Keratinocyte (primary cell): ENCODE data around the gene SLC9A7. TPM values are rescaled to one million over a fixed set of nuclear protein-coding genes. Genes with fewer than 3 reads are reported as not detected.

Experiments
- DNase-seq: peaks from one replicate; pipeline ENCODE4 v3.0.0-alpha.2; 2011; ENCODE audit warnings: low read depth, missing footprints, low spot score
- FAIRE-seq: peaks from 2 replicates; lab custom pipeline; 2011; peaks lifted over from hg19 to GRCh38; lab: Jason Lieb, UNC
- H2AFZ ChIP-seq: 2 replicates; pipeline ENCODE4 v1.6.0; 2012; ENCODE audit warnings: low read length, control low read depth, inconsistent platforms; ENCODE audit not compliant: control insufficient read depth
- H3K27ac ChIP-seq: 2 replicates; pipeline ENCODE4 v1.5.1; 2011; ENCODE audit warnings: low read length; ENCODE audit not compliant: control insufficient read depth, insufficient read depth
- H3K27me3 ChIP-seq: 3 replicates; pipeline ENCODE4 v1.6.0; 2011; ENCODE audit warnings: low read length; ENCODE audit not compliant: control insufficient read depth, insufficient read depth; ENCODE audit errors: extremely low read depth
- H3K36me3 ChIP-seq, 2 experiments: 2 replicates in 1 of 2; 3 replicates in 1 of 2; pipeline ENCODE4 v1.5.1; 2011; ENCODE audit warnings: low read length in 2 of 2, mild to moderate bottlenecking in 1 of 2; ENCODE audit not compliant: control insufficient read depth in 2 of 2, insufficient read depth in 2 of 2; ENCODE audit errors: extremely low read depth in 1 of 2
- H3K4me1 ChIP-seq: 3 replicates; pipeline ENCODE4 v1.5.1; 2011; ENCODE audit warnings: low read length; ENCODE audit not compliant: control insufficient read depth, insufficient read depth; ENCODE audit errors: extremely low read depth
- H3K4me2 ChIP-seq: 3 replicates; pipeline ENCODE4 v1.6.0; 2011; ENCODE audit warnings: low read depth, low read length; ENCODE audit not compliant: control insufficient read depth, insufficient read depth; ENCODE audit errors: extremely low read depth
- H3K4me3 ChIP-seq, 3 experiments: fragments of 200-600 bp in 1 of 3; sonication (generic) in 1 of 3; 2 replicates in 2 of 3; 3 replicates in 1 of 3; pipeline ENCODE4 v1.5.1; 2011 to 2016; ENCODE audit warnings: low read length in 3 of 3, mild to moderate bottlenecking in 3 of 3, control low read depth in 2 of 3, inconsistent platforms in 1 of 3, low read depth in 1 of 3, mixed read lengths in 1 of 3, mixed run types in 1 of 3, moderate library complexity in 1 of 3; ENCODE audit not compliant: control insufficient read depth in 2 of 3, insufficient read depth in 2 of 3; ENCODE audit errors: extremely low read depth in 1 of 3
- H3K79me2 ChIP-seq: 2 replicates; pipeline ENCODE4 v1.6.0; 2012; ENCODE audit warnings: low read length; ENCODE audit not compliant: control insufficient read depth, insufficient read depth
- H3K9ac ChIP-seq: 3 replicates; pipeline ENCODE4 v1.6.0; 2011; ENCODE audit warnings: low read length; ENCODE audit not compliant: control insufficient read depth, insufficient read depth; ENCODE audit errors: extremely low read depth
- H3K9me1 ChIP-seq: 3 replicates; pipeline ENCODE4 v1.6.0; 2011; ENCODE audit warnings: low read length; ENCODE audit not compliant: control insufficient read depth, insufficient read depth; ENCODE audit errors: extremely low read depth
- H3K9me3 ChIP-seq: 2 replicates; pipeline ENCODE4 v1.5.1; 2012; ENCODE audit warnings: low read depth, low read length; ENCODE audit not compliant: control insufficient read depth
- H4K20me1 ChIP-seq: 3 replicates; pipeline ENCODE4 v1.6.0; 2011; ENCODE audit warnings: low read length; ENCODE audit not compliant: control insufficient read depth, insufficient read depth; ENCODE audit errors: extremely low read depth
- EZH2 ChIP-seq: IDR thresholded peaks from one replicate; pipeline ENCODE4 v1.6.1; 2012; ENCODE audit warnings: inconsistent platforms, mild to moderate bottlenecking, low read length, moderate library complexity
- dilution Hi-C: fragments of 300-500 bp; cut with MboI; formaldehyde crosslinking; loops from one replicate; pipeline ENCODE4 v1.7.0; 2020; ENCODE audit warnings: low sequenced_read_pairs; ENCODE audit not compliant: extremely low pct_ligation_motif_present
- polyA plus RNA-seq, 5 experiments: library from polyadenylated mRNA; depleted of rRNA in 3 of 5; stranded (reverse) in 3 of 5; stranded (forward) in 1 of 5; unstranded in 1 of 5; fragments of >200 nt; gene quantifications; 1 replicate in 1 of 5; 2 replicates in 3 of 5; 3 replicates in 1 of 5; pipeline versions ENCODE4 v1.2.1 to v1.2.3, GENCODE V29; 2011 to 2012; ENCODE audit warnings: missing spikeins in 2 of 5, low read depth in 1 of 5, low replicate concordance in 1 of 5
- TF ChIP-seq, protein P1 (sequence below), 3 experiments: IDR thresholded peaks in 1 of 3; conservative IDR thresholded peaks in 1 of 3; optimal IDR thresholded peaks in 1 of 3; 2 replicates in 2 of 3; 3 replicates in 1 of 3; pipeline versions ENCODE3 to v1.5.1; 2011; ENCODE audit warnings: low read length in 3 of 3, mild to moderate bottlenecking in 3 of 3, moderate library complexity in 2 of 3, control low read depth in 1 of 3, inconsistent platforms in 1 of 3; ENCODE audit not compliant: insufficient read depth in 2 of 3; ENCODE audit errors: extremely low read depth in 1 of 3

Gene SLC9A7
- polyA plus RNA-seq, 1 donor (not counting 4 experiments of a cell fraction or from before 2014, with no cell fraction given): 8.1 TPM

DNA sequence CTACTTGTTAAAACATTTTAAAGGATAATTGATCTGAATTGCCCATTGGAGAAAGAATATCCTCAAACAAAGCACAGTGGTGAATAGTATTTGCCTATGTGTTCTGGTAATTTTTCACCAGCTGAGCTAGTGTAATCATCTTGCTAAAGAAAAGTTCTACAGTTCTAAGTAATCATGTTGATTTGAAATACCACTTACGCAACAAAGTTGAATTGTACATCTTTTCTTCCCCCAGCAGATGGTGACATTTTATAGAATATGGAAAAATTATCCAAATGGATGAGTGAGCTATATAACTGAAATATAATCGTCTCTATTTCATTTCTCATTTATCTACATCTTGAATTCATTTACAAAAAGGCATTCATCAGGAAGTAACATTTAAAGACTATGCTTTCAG is 204.0 kb downstream of the SLC9A7 start:
- no peak for TF ChIP-seq EZH2
- TF ChIP-seq, protein P1, sequence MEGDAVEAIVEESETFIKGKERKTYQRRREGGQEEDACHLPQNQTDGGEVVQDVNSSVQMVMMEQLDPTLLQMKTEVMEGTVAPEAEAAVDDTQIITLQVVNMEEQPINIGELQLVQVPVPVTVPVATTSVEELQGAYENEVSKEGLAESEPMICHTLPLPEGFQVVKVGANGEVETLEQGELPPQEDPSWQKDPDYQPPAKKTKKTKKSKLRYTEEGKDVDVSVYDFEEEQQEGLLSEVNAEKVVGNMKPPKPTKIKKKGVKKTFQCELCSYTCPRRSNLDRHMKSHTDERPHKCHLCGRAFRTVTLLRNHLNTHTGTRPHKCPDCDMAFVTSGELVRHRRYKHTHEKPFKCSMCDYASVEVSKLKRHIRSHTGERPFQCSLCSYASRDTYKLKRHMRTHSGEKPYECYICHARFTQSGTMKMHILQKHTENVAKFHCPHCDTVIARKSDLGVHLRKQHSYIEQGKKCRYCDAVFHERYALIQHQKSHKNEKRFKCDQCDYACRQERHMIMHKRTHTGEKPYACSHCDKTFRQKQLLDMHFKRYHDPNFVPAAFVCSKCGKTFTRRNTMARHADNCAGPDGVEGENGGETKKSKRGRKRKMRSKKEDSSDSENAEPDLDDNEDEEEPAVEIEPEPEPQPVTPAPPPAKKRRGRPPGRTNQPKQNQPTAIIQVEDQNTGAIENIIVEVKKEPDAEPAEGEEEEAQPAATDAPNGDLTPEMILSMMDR (optimal IDR thresholded peaks at IDR 0.05 in 1 of 3, IDR thresholded peaks at IDR 0.05 in 1 of 3, conservative IDR thresholded peaks at IDR 0.05 in 1 of 3; ENCODE audit: extremely low read depth in 1 of 3, insufficient read depth in 2 of 3, low read length in 3 of 3): no peak
- Histone ChIP-seq H3K9me1 (no peaks in the 10 kb centered on the region), H3K4me1 (no peaks in the 10 kb centered on the region), H4K20me1 (no peaks in the 10 kb centered on the region), H3K27me3 (no peaks in the 10 kb centered on the region), H3K79me2 (no peaks in the 10 kb centered on the region), H3K4me2 (no peak overlapping the region), H3K4me3 (no peak overlapping the region), H2AFZ (no peak overlapping the region), H3K36me3 (no peaks in the 10 kb centered on the region), H3K27ac (no peak overlapping the region), H3K9ac (no peak overlapping the region), H3K9me3 (no peaks in the 10 kb centered on the region)
- no peak for FAIRE-seq
- dilution Hi-C loops: no loop called here
- DNase-seq: no peak

DNA sequence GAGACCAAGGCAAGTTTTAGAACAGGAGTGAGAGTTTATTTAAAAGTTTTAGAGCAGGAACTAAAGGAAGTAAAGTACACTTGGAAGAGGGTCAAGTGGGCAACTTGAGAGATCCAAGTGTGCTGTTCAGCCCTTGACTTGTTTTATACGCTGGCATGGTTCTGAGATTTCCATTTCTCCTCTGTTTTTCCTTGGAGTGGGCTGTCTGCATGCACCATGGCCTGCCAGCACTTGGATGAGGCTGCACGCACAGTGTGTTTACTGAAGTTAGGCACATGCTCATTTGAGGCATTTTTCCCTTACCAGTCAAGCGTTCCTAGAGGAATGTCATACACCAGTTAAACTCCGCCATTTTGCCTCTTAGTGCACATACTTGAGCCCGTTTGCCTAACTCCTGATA is 205.0 kb downstream of the SLC9A7 start:
- dilution Hi-C loops: no loop called here
- H3K9me1 ChIP-seq: no peaks in the 10 kb centered on the region
- H3K9me3 ChIP-seq: no peaks in the 10 kb centered on the region
- no peaks in the 10 kb centered on the region for H3K4me1 ChIP-seq
- no peak overlapping the region for H3K27ac ChIP-seq
- H4K20me1 ChIP-seq: no peaks in the 10 kb centered on the region
- H3K27me3 ChIP-seq: no peaks in the 10 kb centered on the region
- no peak for TF ChIP-seq EZH2
- TF ChIP-seq, protein P1 (optimal IDR thresholded peaks at IDR 0.05 in 1 of 3, IDR thresholded peaks at IDR 0.05 in 1 of 3, conservative IDR thresholded peaks at IDR 0.05 in 1 of 3; ENCODE audit: extremely low read depth in 1 of 3, insufficient read depth in 2 of 3, low read length in 3 of 3): no peak
- no peak overlapping the region for H3K4me3 ChIP-seq
- H3K79me2 ChIP-seq: peaks cover 2% of the 10 kb centered on the region
- no peak overlapping the region for H3K9ac ChIP-seq
- no peak overlapping the region for H3K4me2 ChIP-seq
- H2AFZ ChIP-seq: no peak overlapping the region
- H3K36me3 ChIP-seq: no peaks in the 10 kb centered on the region
- FAIRE-seq (no peak), DNase-seq (no peak)
